HG03045 (cell line): ENCODE results near the gene RASGRP2.

Experiments
- ATAC-seq: cut with Tn5 transposase; IDR thresholded peaks from one replicate; pipeline ENCODE4 v1.9.1; 2021; ENCODE audit warnings: mild to moderate bottlenecking, moderate library complexity; ENCODE audit not compliant: unreplicated experiment

RASGRP2 gene

GRCh38 chr11:64743591-64744543 lies at the start of gene RASGRP2:
Gene RASGRP2, minus strand, starts transcription at chr11:64744142. Its CDS starts 1,276 bp downstream, at chr11:64742866.
- no peak for ATAC-seq

DNA sequence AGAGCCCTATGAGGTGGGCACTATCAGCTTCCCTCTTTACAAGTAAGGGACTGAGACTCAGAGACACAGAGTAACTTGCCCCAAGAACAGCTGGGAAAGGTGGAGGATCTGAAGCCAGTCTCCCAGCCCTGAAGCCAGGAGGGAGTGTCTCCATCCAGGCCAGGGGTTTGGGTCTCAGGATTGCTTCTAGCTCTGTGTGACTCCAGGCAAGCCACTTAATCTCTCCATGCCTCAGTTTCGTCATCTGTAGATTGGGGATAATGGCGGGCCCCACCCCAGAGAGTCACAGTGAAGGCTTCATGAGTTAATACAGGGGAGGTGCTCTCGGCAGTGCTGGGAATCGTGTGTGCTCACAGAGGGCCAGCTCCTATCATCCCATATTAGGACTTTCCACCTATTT lies 48.5 kb upstream of the RASGRP2 start:
- ATAC-seq = no peak

DNA sequence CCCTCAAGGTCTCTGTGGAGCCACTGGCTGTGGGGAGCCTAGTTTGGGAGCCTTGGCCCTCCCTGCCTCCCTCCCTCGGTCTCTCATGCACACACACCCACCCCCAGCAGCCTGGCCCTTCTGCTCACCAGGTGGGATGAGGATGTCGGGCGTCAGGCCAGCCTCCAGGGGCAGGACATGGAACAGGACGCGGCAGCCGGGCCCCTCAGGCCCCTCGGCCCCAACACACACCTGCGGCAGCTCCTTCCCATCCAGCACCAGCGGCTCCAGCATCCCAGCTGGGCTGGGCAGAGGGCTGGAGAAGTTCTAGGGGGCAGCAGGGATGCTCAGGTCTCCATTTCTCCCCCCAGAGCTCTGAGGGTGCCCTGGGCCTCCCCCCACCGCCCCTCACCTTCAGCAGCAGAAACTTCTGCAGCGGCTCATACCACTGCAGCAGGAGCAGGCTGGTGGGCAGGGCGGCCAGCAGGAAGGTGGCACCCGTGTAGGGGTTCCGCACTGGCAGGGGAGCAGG lies 47.9 kb upstream of the RASGRP2 start:
- ATAC-seq = no peak

GRCh38 chr11:64790205-64791095 lies 46.5 kb upstream of the RASGRP2 start:
- ATAC-seq = no peak

- ATAC-seq = no peak
Measured at GRCh38 chr11:64789331-64790204, 45.6 kb upstream of the RASGRP2 start.

GRCh38 chr11:64788321-64789215 lies 44.6 kb upstream of the RASGRP2 start:
- ATAC-seq = no peak

DNA sequence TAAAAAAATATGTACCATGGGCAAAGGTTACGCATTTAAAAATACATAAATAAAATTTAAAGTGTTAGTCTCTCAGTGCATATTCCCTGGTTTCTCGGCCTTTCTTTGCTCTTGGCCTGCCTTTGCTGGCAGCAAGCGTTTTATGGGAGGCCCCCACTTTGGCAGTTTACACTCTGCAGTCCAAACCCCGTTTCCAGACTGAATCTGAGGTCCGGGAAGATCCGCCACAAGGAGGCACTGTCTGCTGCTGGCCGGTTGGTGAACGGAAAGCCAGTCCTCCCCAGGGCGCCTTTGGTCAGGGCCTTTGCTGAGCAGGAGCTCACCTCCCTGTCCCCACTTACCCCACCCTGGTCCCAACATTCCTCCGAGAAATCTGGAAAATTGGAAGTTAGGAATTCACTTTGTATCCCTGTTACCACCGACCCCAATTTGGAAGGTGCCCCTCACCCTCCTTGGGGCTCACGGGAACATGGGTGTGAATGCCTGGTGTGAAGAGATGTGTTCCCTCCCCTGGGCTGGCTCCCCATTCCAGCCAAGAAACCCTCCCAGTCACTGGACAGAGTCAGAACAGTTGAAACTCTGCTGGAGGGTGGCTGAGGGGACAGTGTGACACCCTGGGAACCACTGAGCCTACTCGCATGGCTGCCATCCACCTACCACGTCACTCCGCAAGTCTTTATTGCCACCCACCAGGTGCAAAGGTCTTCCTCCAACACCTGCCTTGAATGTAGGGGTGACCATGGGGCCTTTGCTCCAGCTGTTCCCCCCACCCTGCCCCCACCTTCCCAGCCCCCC lies 43.8 kb upstream of the RASGRP2 start:
- no peak for ATAC-seq

- no peak for ATAC-seq
Measured at GRCh38 chr11:64786308-64786707, 42.4 kb upstream of the RASGRP2 start.

DNA sequence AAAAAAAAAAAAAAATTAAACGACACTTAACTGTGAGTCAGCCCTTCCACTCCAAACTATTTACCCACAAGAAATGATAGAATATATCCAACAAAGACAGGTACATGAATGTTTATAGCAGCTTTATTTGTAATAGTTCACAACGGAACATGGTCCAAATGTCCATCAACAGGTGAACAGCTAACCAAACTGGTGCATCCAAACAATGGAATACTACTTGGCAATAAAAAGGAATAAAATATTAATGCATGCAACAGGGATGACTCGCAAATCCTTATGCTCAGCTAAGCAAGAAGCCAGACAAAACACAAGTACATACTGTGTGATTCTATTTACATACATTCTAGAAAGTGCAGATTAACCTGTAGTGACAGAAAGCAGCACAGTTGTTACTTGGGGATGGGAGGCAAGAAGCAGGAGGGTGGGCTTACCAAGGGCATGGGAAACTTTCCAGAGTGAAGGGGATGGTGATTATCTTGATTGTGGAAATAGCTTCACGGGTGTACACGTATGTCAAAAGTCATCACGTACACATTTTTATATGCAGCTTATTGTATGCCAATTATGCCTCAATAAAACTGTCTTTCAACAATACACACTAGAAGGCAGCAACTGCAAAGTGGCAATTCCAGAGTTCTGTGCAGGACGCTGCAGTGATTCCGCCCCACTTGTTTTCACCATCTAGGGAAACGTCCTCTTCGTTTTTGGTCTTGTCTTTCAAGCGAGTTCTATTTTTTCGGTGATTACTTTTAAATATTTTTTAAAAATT lies 41.1 kb upstream of the RASGRP2 start:
- ATAC-seq = no peak

- peak; percentile 76 for ATAC-seq
Measured at GRCh38 chr11:64778473-64779298, 34.7 kb upstream of the RASGRP2 start, which contains the start of gene SF1. Gene SF1, minus strand, starts transcription at chr11:64778542. Its CDS starts 150 bp downstream, at chr11:64778392.

DNA sequence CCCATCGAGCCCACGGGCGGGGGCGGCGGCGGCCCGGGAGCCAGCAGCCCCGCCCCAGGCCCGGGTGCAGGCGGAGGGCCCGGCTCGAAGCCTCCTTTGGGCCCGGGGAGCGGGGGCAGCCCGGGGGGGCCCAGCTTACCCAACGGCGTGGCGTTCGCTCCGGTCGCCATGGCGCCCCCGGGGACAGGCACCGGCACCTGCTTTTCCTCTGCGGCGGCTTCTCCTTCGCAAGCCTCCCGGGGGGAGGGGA lies 34.2 kb upstream of the RASGRP2 start:
- ATAC-seq = no peak

GRCh38 chr11:64777449-64778222 lies 33.7 kb upstream of the RASGRP2 start:
- peak; percentile 25 for ATAC-seq

GRCh38 chr11:64776875-64777274 lies 32.9 kb upstream of the RASGRP2 start:
- ATAC-seq = no peak

- no peak for ATAC-seq
Measured at GRCh38 chr11:64776425-64776824, 32.5 kb upstream of the RASGRP2 start.

GRCh38 chr11:64774144-64774543 lies 30.2 kb upstream of the RASGRP2 start:
- ATAC-seq = no peak

GRCh38 chr11:64772303-64773018 lies 28.5 kb upstream of the RASGRP2 start:
- no peak for ATAC-seq
